CD4-positive, alpha-beta T cell treated with Interleukin-6 for 4 hours (primary cell): ENCODE results near the gene ARMC5.
"Not testable (repeated sequence)": the region's sequence is repeated elsewhere in the genome, so short reads cannot be mapped to it uniquely, and the experiment has no call there.

Source experiments
- DNase-seq: peaks from one replicate; pipeline ENCODE4 v3.0.0-alpha.2; 2020; ENCODE audit warnings: mixed read lengths

Gene ARMC5

GRCh38 chr16:31435341-31436220 lies 23.7 kb upstream of the ARMC5 start:
- DNase-seq: no peak

- no peak for DNase-seq
Observed at GRCh38 chr16:31436221-31437045, 22.9 kb upstream of the ARMC5 start.

- no peak for DNase-seq
Observed at GRCh38 chr16:31438414-31438813, 20.9 kb upstream of the ARMC5 start.

GRCh38 chr16:31439023-31439422 lies 20.3 kb upstream of the ARMC5 start:
- DNase-seq: not testable (repeated sequence)

- DNase-seq: no peak
Observed at GRCh38 chr16:31439519-31439918, 19.8 kb upstream of the ARMC5 start.

- no peak for DNase-seq
Observed at GRCh38 chr16:31440516-31441184, 18.7 kb upstream of the ARMC5 start.

- DNase-seq: no peak
Observed at GRCh38 chr16:31441956-31442355, 17.3 kb upstream of the ARMC5 start.

- DNase-seq: not testable (repeated sequence)
Observed at GRCh38 chr16:31445931-31446330, 13.4 kb upstream of the ARMC5 start.

GRCh38 chr16:31451201-31451600 lies 8.1 kb upstream of the ARMC5 start:
- no peak for DNase-seq

GRCh38 chr16:31451681-31452351 lies 7.5 kb upstream of the ARMC5 start:
- DNase-seq: no peak

GRCh38 chr16:31452631-31453106 lies 6.6 kb upstream of the ARMC5 start:
- DNase-seq: no peak

- no peak for DNase-seq
Observed at GRCh38 chr16:31453255-31454204, 5.8 kb upstream of the ARMC5 start.

- DNase-seq: peak; percentile 42
Observed at GRCh38 chr16:31455601-31456314, 3.5 kb upstream of the ARMC5 start.

GRCh38 chr16:31456988-31457360 lies 2.3 kb upstream of the ARMC5 start:
- no peak for DNase-seq

GRCh38 chr16:31458073-31458843 lies 1.0 kb upstream of the ARMC5 start:
- DNase-seq: peak; percentile 45

- peak; percentile 100 for DNase-seq
Observed at GRCh38 chr16:31459687-31460581, 633 bp downstream of the ARMC5 start.

GRCh38 chr16:31460582-31461002 lies 1.3 kb downstream of the ARMC5 start:
- DNase-seq: peak; percentile 28

- DNase-seq: no peak
Observed at GRCh38 chr16:31461201-31461920, 2.1 kb downstream of the ARMC5 start.
